K562 (cell line): ENCODE measurements around the gene UBAC2.

ENCODE experiments used
- ILF3 ChIP-seq: fragments of 450-650 bp; IDR thresholded peaks from 2 replicates; pipeline ENCODE4 v1.6.1; 2018; ENCODE audit warnings: antibody characterized with exemption, mild to moderate bottlenecking, moderate library complexity, borderline replicate concordance
- MCM5 ChIP-seq: fragments of 450-650 bp; IDR thresholded peaks from 2 replicates; pipeline ENCODE4 v1.6.1; 2016; ENCODE audit warnings: low read depth
- NKRF ChIP-seq: fragments of 450-650 bp; IDR thresholded peaks from 2 replicates; pipeline ENCODE4 v1.6.1; 2016; ENCODE audit warnings: borderline replicate concordance
- POLR2A ChIP-seq: fragments of 450-650 bp; conservative IDR thresholded peaks from 2 replicates; pipeline ENCODE4 v1.6.1; 2016
- RAD21 ChIP-seq, 2 experiments: fragments of 250-450 bp in 1 of 2; fragments of 450-650 bp in 1 of 2; sonication (Bioruptor Pico) in 1 of 2; formaldehyde crosslinking in 1 of 2; IDR thresholded peaks in 1 of 2; conservative IDR thresholded peaks in 1 of 2; 2 replicates each; pipeline versions ENCODE4 v1.4.0 to v1.8.0; 2020 to 2022; ENCODE audit warnings: mild to moderate bottlenecking in 2 of 2, moderate library complexity in 1 of 2

- TF ChIP-seq MCM5 = no peak
- TF ChIP-seq ILF3 = no peak
- TF ChIP-seq RAD21 (CRISPR knock-in tag; conservative IDR thresholded peaks at IDR 0.05 in 1 of 2, IDR thresholded peaks at IDR 0.05 in 1 of 2) = no peak
- TF ChIP-seq POLR2A = no peak
- no peak for TF ChIP-seq NKRF
Observed at GRCh38 chr13:99435116-99435515, 234.5 kb downstream of the UBAC2 start.
